Measurements from ENCODE around the gene B3GNT9. TPM values are rescaled to one million over a fixed set of nuclear protein-coding genes. Genes with fewer than 3 reads are reported as not detected.

Gene B3GNT9
- total RNA-seq, 1 experiment from 2014 or later = 2.3 TPM

- POLR2A ChIA-PET (ENCODE audit: unreplicated experiment) = no interaction called here
- no peak overlapping the region for H2AFZ ChIP-seq (ENCODE audit: low read length)
- no TSS peak for BruUV-seq (replicated peaks)
- peaks cover 26% of the 10 kb centered on the region for H3K4me1 ChIP-seq (ENCODE audit: insufficient read depth, low read length)
- H3K9me2 ChIP-seq (replicated peaks; ENCODE audit: low read length) = no peaks in the 10 kb centered on the region
- no peak overlapping the region for H3K27ac ChIP-seq (ENCODE audit: low read length)
- no peak overlapping the region for H3K4me3 ChIP-seq (ENCODE audit: low read length)
- CTCF ChIA-PET = no interaction called here
- H3K27me3 ChIP-seq (ENCODE audit: low read length) = no peaks in the 10 kb centered on the region
- TF ChIP-seq EZH2phosphoT487 (IDR thresholded peaks at IDR 0.05; ENCODE audit: borderline replicate concordance, low read length) = no peak
- no peaks in the 10 kb centered on the region for H3K9me3 ChIP-seq (ENCODE audit: low read length)
- 0 out of 2 replicates have a peak, but pooled peaks cover 4% of the 10 kb centered on the region for H4K20me1 ChIP-seq (ENCODE audit: low read length)
- intact Hi-C loops (cut with micrococcal nuclease) = no loop called here
- ATAC-seq (no peak), DNase-seq (no peak)
- H3F3A ChIP-seq (ENCODE audit: low read length, unreplicated experiment) = no peaks in the 10 kb centered on the region
- no peak overlapping the region for H3K4me2 ChIP-seq (ENCODE audit: low read length)
- H3K9ac ChIP-seq (ENCODE audit: low read length) = no peak overlapping the region
- H3K36me3 ChIP-seq (ENCODE audit: low read depth, low read length) = no peaks in the 10 kb centered on the region; the same call in 1 of the 2 replicates
- H3K79me2 ChIP-seq (ENCODE audit: low read length) = peaks cover 58% of the 10 kb centered on the region
These were observed 33.1 kb downstream of the B3GNT9 start for GRCh38 chr16:67117716-67118115.

GRCh38 chr16:67116388-67117311 lies 34.1 kb downstream of the B3GNT9 start:
- no peak overlapping the region for H3K27ac ChIP-seq (ENCODE audit: low read length)
- no peak overlapping the region for H3K9ac ChIP-seq (ENCODE audit: low read length)
- H3K9me2 ChIP-seq (replicated peaks; ENCODE audit: low read length) = no peaks in the 10 kb centered on the region
- no peak for TF ChIP-seq EZH2 (IDR thresholded peaks at IDR 0.05; ENCODE audit: low read length, unreplicated experiment)
- TF ChIP-seq EZH2phosphoT487 (IDR thresholded peaks at IDR 0.05; ENCODE audit: borderline replicate concordance, low read length) = no peak
- no peak for TF ChIP-seq CTCF (conservative IDR thresholded peaks at IDR 0.05; ENCODE audit: low read depth, low read length)
- H4K20me1 ChIP-seq (ENCODE audit: low read length) = 0 out of 2 replicates have a peak, but pooled peaks cover 4% of the 10 kb centered on the region
- no peak overlapping the region for H3K4me3 ChIP-seq (ENCODE audit: low read length)
- H3K4me2 ChIP-seq (ENCODE audit: low read length) = no peak overlapping the region
- intact Hi-C loops (cut with micrococcal nuclease) = no loop called here
- no peaks in the 10 kb centered on the region for H3K9me3 ChIP-seq (ENCODE audit: low read length)
- BruUV-seq (replicated peaks) = no TSS peak
- no peaks in the 10 kb centered on the region for H3K36me3 ChIP-seq (ENCODE audit: low read depth, low read length)
- H3K27me3 ChIP-seq (ENCODE audit: low read length) = no peaks in the 10 kb centered on the region
- peaks cover 35% of the 10 kb centered on the region for H3K4me1 ChIP-seq (ENCODE audit: insufficient read depth, low read length)
- H3F3A ChIP-seq (ENCODE audit: low read length, unreplicated experiment) = no peaks in the 10 kb centered on the region
- ChIA-PET POLR2A (ENCODE audit: unreplicated experiment) (no interaction called here), CTCF (interaction anchor here (1.2 kb wide), 1 partner anchor 69 kb away, joined by 3 read pairs; no protein-coding TSS in a partner anchor)
- ATAC-seq (no peak), DNase-seq (no peak)
- no peak overlapping the region for H2AFZ ChIP-seq (ENCODE audit: low read length)
- peaks cover 68% of the 10 kb centered on the region for H3K79me2 ChIP-seq (ENCODE audit: low read length)

- H2AFZ ChIP-seq (ENCODE audit: low read length) = no peak overlapping the region
- peak overlapping the region; percentile 51 for H3K27ac ChIP-seq (ENCODE audit: low read length)
- H3F3A ChIP-seq (ENCODE audit: low read length, unreplicated experiment) = no peaks in the 10 kb centered on the region
- DNase-seq (peak; percentile 80), ATAC-seq (peak; percentile 78)
- H3K79me2 ChIP-seq (ENCODE audit: low read length) = peaks cover 76% of the 10 kb centered on the region
- ChIA-PET POLR2A (ENCODE audit: unreplicated experiment) (no interaction called here), CTCF (interaction anchor here (1.0 to 1.2 kb wide), 2 partner anchors 70 to 98 kb away, joined by 3 to 4 read pairs; no protein-coding TSS in a partner anchor)
- H3K9ac ChIP-seq (ENCODE audit: low read length) = no peak overlapping the region
- H3K9me2 ChIP-seq (replicated peaks; ENCODE audit: low read length) = no peaks in the 10 kb centered on the region
- BruUV-seq (replicated peaks) = no TSS peak
- H3K4me1 ChIP-seq (ENCODE audit: insufficient read depth, low read length) = peaks cover 42% of the 10 kb centered on the region
- no peaks in the 10 kb centered on the region for H3K36me3 ChIP-seq (ENCODE audit: low read depth, low read length)
- no peak for TF ChIP-seq CTCF (conservative IDR thresholded peaks at IDR 0.05; ENCODE audit: low read depth, low read length)
- no peak for TF ChIP-seq EZH2 (IDR thresholded peaks at IDR 0.05; ENCODE audit: low read length, unreplicated experiment)
- TF ChIP-seq EZH2phosphoT487 (IDR thresholded peaks at IDR 0.05; ENCODE audit: borderline replicate concordance, low read length) = no peak
- H3K4me3 ChIP-seq (ENCODE audit: low read length) = no peak overlapping the region
- 0 out of 2 replicates have a peak overlapping the region, but pooled peaks have one; percentile 11 for H3K4me2 ChIP-seq (ENCODE audit: low read length)
- H4K20me1 ChIP-seq (ENCODE audit: low read length) = 0 out of 2 replicates have a peak, but pooled peaks cover 4% of the 10 kb centered on the region
- intact Hi-C loops (cut with micrococcal nuclease) = no loop called here
- H3K27me3 ChIP-seq (ENCODE audit: low read length) = no peaks in the 10 kb centered on the region
- no peaks in the 10 kb centered on the region for H3K9me3 ChIP-seq (ENCODE audit: low read length)
These were observed 35.2 kb downstream of the B3GNT9 start for GRCh38 chr16:67115639-67116038.
